OCI-LY3 (cell line): Measurements from ENCODE around the gene MDK.

Experiments used
- CTCF ChIP-seq: fragments of 200-600, 300-600 bp; sonication (generic); IDR thresholded peaks from 2 replicates; pipeline ENCODE4 v1.5.1; 2014; ENCODE audit warnings: antibody characterized with exemption, low read length, low read depth
- EZH2phosphoT487 ChIP-seq: fragments of 200-600 bp; shearing (Covaris generic); IDR thresholded peaks from 2 replicates; pipeline ENCODE4 v1.6.1; 2018; ENCODE audit warnings: antibody characterized with exemption, mixed run types, low read depth

GRCh38 chr11:46381819-46382645 is 563 bp downstream of the MDK start:
- TF ChIP-seq CTCF (no peak), EZH2phosphoT487 (no peak)
